Retinal pigment epithelial cell (primary cell): Measurements from ENCODE around the gene TNPO3.

Source experiments
- DNase-seq: peaks from one replicate; pipeline ENCODE4 v3.0.0-alpha.2; 2010; ENCODE audit warnings: low read depth
- H3K4me3 ChIP-seq: 2 replicates; pipeline ENCODE4 v1.5.1; 2011; ENCODE audit warnings: mild to moderate bottlenecking, low read length, control low read depth, moderate library complexity
- TF ChIP-seq, protein P1 (sequence below): conservative IDR thresholded peaks from 2 replicates; pipeline ENCODE4 v1.5.1; 2011; ENCODE audit warnings: low read depth, low read length, control low read depth, inconsistent platforms

Gene TNPO3

DNA sequence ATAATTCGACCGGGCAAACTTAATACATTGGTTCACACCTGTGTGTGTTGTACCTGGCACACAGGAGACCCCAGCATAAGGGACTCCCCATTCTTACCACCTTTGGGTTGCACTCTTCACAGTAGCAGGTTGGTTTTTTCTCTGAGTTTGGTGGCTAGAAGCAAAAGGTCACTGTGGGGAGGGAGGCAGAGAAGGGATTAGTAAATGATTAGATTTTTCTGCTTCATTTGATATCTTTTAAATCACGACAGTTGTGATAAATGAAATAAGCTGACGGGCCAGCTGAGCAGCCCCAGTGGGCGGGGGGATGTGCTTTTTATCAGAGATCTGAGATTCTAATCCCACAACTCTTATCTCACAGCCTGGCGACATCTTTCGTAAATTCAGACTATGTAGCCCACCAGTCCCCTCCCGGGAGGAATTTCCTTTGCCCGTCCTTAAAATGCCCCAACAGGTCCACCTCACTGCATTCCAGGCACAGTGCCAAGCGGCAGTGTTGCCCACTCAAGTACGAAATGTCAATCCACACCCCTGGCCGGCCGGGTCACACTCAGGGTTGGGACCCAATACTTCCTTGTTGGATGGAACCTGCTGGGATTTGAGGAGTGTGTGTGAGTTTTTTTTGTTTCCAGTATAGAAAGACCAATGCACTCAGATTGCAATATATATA is 133.9 kb downstream of the TNPO3 start:
- H3K4me3 ChIP-seq: no peak overlapping the region
- no peak for DNase-seq

GRCh38 chr7:128919881-128920799 is 134.8 kb downstream of the TNPO3 start:
- no peak for DNase-seq
- H3K4me3 ChIP-seq: no peak overlapping the region
- TF ChIP-seq, protein P1, sequence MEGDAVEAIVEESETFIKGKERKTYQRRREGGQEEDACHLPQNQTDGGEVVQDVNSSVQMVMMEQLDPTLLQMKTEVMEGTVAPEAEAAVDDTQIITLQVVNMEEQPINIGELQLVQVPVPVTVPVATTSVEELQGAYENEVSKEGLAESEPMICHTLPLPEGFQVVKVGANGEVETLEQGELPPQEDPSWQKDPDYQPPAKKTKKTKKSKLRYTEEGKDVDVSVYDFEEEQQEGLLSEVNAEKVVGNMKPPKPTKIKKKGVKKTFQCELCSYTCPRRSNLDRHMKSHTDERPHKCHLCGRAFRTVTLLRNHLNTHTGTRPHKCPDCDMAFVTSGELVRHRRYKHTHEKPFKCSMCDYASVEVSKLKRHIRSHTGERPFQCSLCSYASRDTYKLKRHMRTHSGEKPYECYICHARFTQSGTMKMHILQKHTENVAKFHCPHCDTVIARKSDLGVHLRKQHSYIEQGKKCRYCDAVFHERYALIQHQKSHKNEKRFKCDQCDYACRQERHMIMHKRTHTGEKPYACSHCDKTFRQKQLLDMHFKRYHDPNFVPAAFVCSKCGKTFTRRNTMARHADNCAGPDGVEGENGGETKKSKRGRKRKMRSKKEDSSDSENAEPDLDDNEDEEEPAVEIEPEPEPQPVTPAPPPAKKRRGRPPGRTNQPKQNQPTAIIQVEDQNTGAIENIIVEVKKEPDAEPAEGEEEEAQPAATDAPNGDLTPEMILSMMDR: no peak

More for the DNA sequence above, 133.9 kb downstream of the TNPO3 start:
- TF ChIP-seq, protein P1: no peak

DNA sequence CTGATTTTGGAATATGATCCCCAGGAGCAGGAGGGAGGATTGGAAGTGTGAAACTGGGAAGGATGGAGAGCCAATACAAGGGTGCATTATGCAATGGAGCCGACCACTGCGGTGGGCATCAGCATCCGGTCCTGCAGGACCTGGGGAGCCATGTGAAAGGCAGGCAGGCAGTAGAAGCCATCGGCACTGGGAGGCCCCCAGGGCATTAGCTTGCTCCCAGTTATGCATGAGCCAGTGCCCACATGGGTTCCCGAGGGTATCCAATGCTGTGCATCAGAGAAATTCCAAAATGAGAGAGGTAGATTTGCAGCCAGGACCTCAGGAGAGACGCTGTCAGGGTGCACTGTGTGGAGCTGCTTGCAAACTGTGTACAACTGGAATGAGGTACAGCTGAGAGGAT is 135.7 kb downstream of the TNPO3 start:
- H3K4me3 ChIP-seq: no peak overlapping the region
- TF ChIP-seq, protein P1: no peak
- no peak for DNase-seq

- DNase-seq: no peak
- TF ChIP-seq, protein P1: no peak
Observed at GRCh38 chr7:128918016-128918665, 136.8 kb downstream of the TNPO3 start.

DNA sequence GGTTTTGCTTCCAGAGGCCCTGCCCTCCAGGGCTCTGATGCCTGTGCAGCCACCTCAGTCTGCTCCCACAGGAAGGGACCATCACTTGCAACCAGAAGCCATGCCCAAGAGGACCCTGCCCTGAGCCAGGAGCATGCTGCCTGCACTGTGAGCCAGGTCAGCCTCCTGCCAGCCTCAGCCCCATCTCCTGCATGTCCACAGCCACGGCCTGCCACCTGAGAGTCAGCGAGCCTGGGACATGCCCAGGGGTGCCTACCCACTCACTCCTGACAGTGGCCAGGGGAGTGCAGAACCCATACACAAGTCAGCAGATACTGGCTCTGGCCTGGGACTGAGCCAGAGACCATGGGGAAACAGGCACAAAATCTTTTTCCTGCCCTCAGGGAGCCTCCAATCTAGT is 137.8 kb downstream of the TNPO3 start:
- H3K4me3 ChIP-seq: no peak overlapping the region
- TF ChIP-seq, protein P1: no peak
- DNase-seq: no peak

More at GRCh38 chr7:128918016-128918665, 136.8 kb downstream of the TNPO3 start:
- H3K4me3 ChIP-seq: no peak overlapping the region

GRCh38 chr7:128916643-128916915 is 138.3 kb downstream of the TNPO3 start:
- H3K4me3 ChIP-seq: no peak overlapping the region
- TF ChIP-seq, protein P1: no peak
- no peak for DNase-seq
